IMR-90 (cell line): ENCODE measurements around the gene PKD1L1. TPM values are rescaled to one million over a fixed set of nuclear protein-coding genes. Genes with fewer than 3 reads are reported as not detected.

Experiments
- ATAC-seq: fragments of 200-7000 bp; cut with Tn5 transposase; 2 replicates; pipeline ENCODE4 v1.9.1; 2020; ENCODE audit warnings: low read depth, mild to moderate bottlenecking, moderate library complexity
- BruUV-seq: library from RNA; stranded (reverse); fragments of 400-500 nt; replicated peaks from 2 replicates; lab custom pipeline; 2021; lab: Mats Ljungman, UMichigan
- CTCF ChIA-PET: fragments of 300-600 bp; formaldehyde crosslinking; extraction: SDS; loops from one replicate; lab custom pipeline; 2021; ENCODE audit warnings: antibody characterized with exemption; lab: Yijun Ruan, JAX
- POLR2A ChIA-PET: fragments of 300-600 bp; sonication (Branson Sonifier 250); formaldehyde crosslinking; loops from one replicate; lab custom pipeline; 2022; ENCODE audit warnings: antibody characterized with exemption; ENCODE audit not compliant: unreplicated experiment; lab: Charles Lee
- DNase-seq: peaks from one replicate; pipeline ENCODE4 v3.0.0; 2013
- H2AFZ ChIP-seq: replicated peaks from 2 replicates; pipeline ENCODE3; 2013; ENCODE audit warnings: low read length, mild to moderate bottlenecking; ENCODE audit not compliant: poor library complexity
- H2AK5ac ChIP-seq: 2 replicates; pipeline ENCODE4 v1.6.1; 2013; ENCODE audit warnings: low read depth, low read length, inconsistent platforms
- H2AK9ac ChIP-seq: replicated peaks from 2 replicates; pipeline ENCODE3; 2013; ENCODE audit warnings: mild to moderate bottlenecking, low read depth, low read length, moderate library complexity; ENCODE audit not compliant: poor library complexity
- H2BK120ac ChIP-seq: 2 replicates; pipeline ENCODE4 v1.6.1; 2013; ENCODE audit warnings: low read depth, low read length, inconsistent platforms
- H2BK15ac ChIP-seq: 3 replicates; pipeline ENCODE4 v1.6.1; 2013; ENCODE audit warnings: low read depth, low read length, inconsistent platforms
- H2BK20ac ChIP-seq: 2 replicates; pipeline ENCODE4 v1.6.1; 2013; ENCODE audit warnings: low read depth, mild to moderate bottlenecking, inconsistent platforms, low read length, moderate library complexity
- H2BK5ac ChIP-seq: 2 replicates; pipeline ENCODE4 v1.6.1; 2013; ENCODE audit warnings: mild to moderate bottlenecking, low read depth, low read length, inconsistent platforms; ENCODE audit not compliant: poor library complexity, severe bottlenecking
- H3K14ac ChIP-seq: replicated peaks from 2 replicates; pipeline ENCODE4 v1.6.1; 2013; ENCODE audit warnings: low read depth, low read length, inconsistent platforms
- H3K18ac ChIP-seq: 2 replicates; pipeline ENCODE4 v1.6.1; 2013; ENCODE audit warnings: low read depth, low read length, control low read depth
- H3K23ac ChIP-seq: 2 replicates; pipeline ENCODE4 v1.6.1; 2013; ENCODE audit warnings: low read depth, low read length, inconsistent platforms
- H3K27ac ChIP-seq: 2 replicates; pipeline ENCODE4 v1.5.1; 2013; ENCODE audit warnings: mild to moderate bottlenecking, control low read depth, low read length; ENCODE audit not compliant: insufficient read depth
- H3K27me3 ChIP-seq: 2 replicates; pipeline ENCODE4 v1.6.1; 2013; ENCODE audit warnings: low read length; ENCODE audit not compliant: control insufficient read depth, insufficient read depth
- H3K36me3 ChIP-seq: 2 replicates; pipeline ENCODE4 v1.6.1; 2013; ENCODE audit warnings: low read length, mixed read lengths; ENCODE audit not compliant: control insufficient read depth, insufficient read depth
- H3K4ac ChIP-seq: 2 replicates; pipeline ENCODE4 v1.6.1; 2013; ENCODE audit warnings: low read depth, low read length, inconsistent platforms
- H3K4me1 ChIP-seq: 2 replicates; pipeline ENCODE4 v1.6.1; 2013; ENCODE audit warnings: low read length, mixed read lengths; ENCODE audit not compliant: control insufficient read depth, insufficient read depth
- H3K4me2 ChIP-seq: 2 replicates; pipeline ENCODE4 v1.6.1; 2013; ENCODE audit warnings: low read depth, mild to moderate bottlenecking, control low read depth, low read length, moderate library complexity
- H3K4me3 ChIP-seq: 2 replicates; pipeline ENCODE4 v1.5.1; 2013; ENCODE audit warnings: low read depth, mild to moderate bottlenecking, control low read depth, low read length, moderate library complexity; ENCODE audit not compliant: insufficient read depth
- H3K56ac ChIP-seq: 2 replicates; pipeline ENCODE4 v1.6.1; 2013; ENCODE audit warnings: low read length, inconsistent platforms; ENCODE audit not compliant: insufficient read depth; ENCODE audit errors: extremely low read depth
- H3K79me1 ChIP-seq, 2 experiments: 2 replicates each; pipeline ENCODE4 v1.6.1; 2013; ENCODE audit warnings: low read length in 2 of 2, inconsistent platforms in 1 of 2, low read depth in 1 of 2
- H3K9ac ChIP-seq: 2 replicates; pipeline ENCODE4 v1.6.1; 2013; ENCODE audit warnings: low read depth, low read length, control low read depth
- H3K9me1 ChIP-seq: 2 replicates; pipeline ENCODE4 v1.6.1; 2013; ENCODE audit warnings: low read length, inconsistent platforms; ENCODE audit not compliant: insufficient read depth
- H3K9me3 ChIP-seq: 2 replicates; pipeline ENCODE4 v1.6.1; 2013; ENCODE audit warnings: low read length; ENCODE audit not compliant: control insufficient read depth, insufficient read depth
- H4K20me1 ChIP-seq: 2 replicates; pipeline ENCODE4 v1.6.1; 2013; ENCODE audit warnings: low read length, inconsistent platforms; ENCODE audit not compliant: insufficient read depth
- H4K5ac ChIP-seq: 2 replicates; pipeline ENCODE4 v1.6.1; 2013; ENCODE audit warnings: mild to moderate bottlenecking, low read depth, low read length, control low read depth
- H4K8ac ChIP-seq, 2 experiments: 2 replicates each; pipeline ENCODE4 v1.6.1; 2013; ENCODE audit warnings: low read depth in 2 of 2, low read length in 2 of 2, control low read depth in 1 of 2, inconsistent platforms in 1 of 2
- H4K91ac ChIP-seq: 2 replicates; pipeline ENCODE4 v1.6.1; 2013; ENCODE audit warnings: low read depth, low read length, inconsistent platforms; ENCODE audit not compliant: insufficient read depth
- BHLHE40 ChIP-seq: fragments of 150-350 bp; IDR thresholded peaks from 2 replicates; pipeline ENCODE4 v1.6.1; 2016; ENCODE audit warnings: mild to moderate bottlenecking, low read depth, low read length
- CEBPB ChIP-seq: IDR thresholded peaks from 2 replicates; pipeline ENCODE4 v1.6.1; 2012; ENCODE audit warnings: low read depth, low read length, improper control_type of control experiment
- CHD1 ChIP-seq: IDR thresholded peaks from 2 replicates; pipeline ENCODE4 v1.6.1; 2012; ENCODE audit warnings: low read depth, low read length, improper control_type of control experiment
- FOS ChIP-seq: fragments of 150-350 bp; IDR thresholded peaks from 2 replicates; pipeline ENCODE4 v1.6.1; 2016; ENCODE audit warnings: low read depth, low read length
- MAFK ChIP-seq: IDR thresholded peaks from 2 replicates; pipeline ENCODE4 v1.6.1; 2012; ENCODE audit warnings: low read depth, low read length, improper control_type of control experiment
- MAZ ChIP-seq: IDR thresholded peaks from 2 replicates; pipeline ENCODE4 v1.6.1; 2012; ENCODE audit warnings: low read depth, mild to moderate bottlenecking, low read length, improper control_type of control experiment, moderate library complexity, borderline replicate concordance
- NFE2L2 ChIP-seq: fragments of 150-350 bp; IDR thresholded peaks from 2 replicates; pipeline ENCODE4 v1.6.1; 2016; ENCODE audit warnings: low read depth, mild to moderate bottlenecking, low read length
- POLR2A ChIP-seq: IDR thresholded peaks from 2 replicates; pipeline ENCODE4 v1.6.1; 2012; ENCODE audit warnings: mild to moderate bottlenecking, low read depth, low read length
- RAD21 ChIP-seq: IDR thresholded peaks from 2 replicates; pipeline ENCODE4 v1.6.1; 2012; ENCODE audit warnings: low read length, improper control_type of control experiment
- RFX5 ChIP-seq: IDR thresholded peaks from 2 replicates; pipeline ENCODE4 v1.8.0; 2012; ENCODE audit warnings: low read depth, mild to moderate bottlenecking, low read length, moderate library complexity
- SMC3 ChIP-seq: fragments of 150-350 bp; IDR thresholded peaks from 2 replicates; pipeline ENCODE4 v1.6.1; 2016; ENCODE audit warnings: low read depth, mild to moderate bottlenecking, antibody characterized with exemption, low read length, moderate library complexity
- WGBS, 2 experiments: methylation state at CpG; one replicate each; pipeline versions ENCODE4 v1.1.5 to v1.1.7; 2013; ENCODE audit warnings: missing lambda C conversion rate in 2 of 2; ENCODE audit not compliant: insufficient read length in 1 of 2; ENCODE audit errors: extremely low coverage in 2 of 2; 5-methylcytosine and 5-hydroxymethylcytosine counted together
- dilution Hi-C: fragments of 300-500 bp; cut with HindIII; formaldehyde crosslinking; loops from one replicate; pipeline ENCODE4 v1.14.3; 2018; ENCODE audit warnings: low sequenced_read_pairs; ENCODE audit not compliant: unreplicated experiment
- in situ Hi-C: fragments of 300-500 bp; cut with MboI; formaldehyde crosslinking; loops from 3 replicates; pipeline ENCODE4 v1.14.3; 2019; ENCODE audit warnings: low sequenced_read_pairs, inconsistent platforms, mixed read lengths
- intact Hi-C: fragments of 100-400 bp; cut with micrococcal nuclease; formaldehyde crosslinking; loops from 2 replicates; pipeline ENCODE4 v1.10.0; 2022
- polyA plus RNA-seq, 3 experiments: library from polyadenylated mRNA; depleted of rRNA; stranded (reverse); fragments of >200 nt; gene quantifications; 2 replicates each; pipeline ENCODE4 v1.2.3, GENCODE V29; 2012; ENCODE audit warnings: low replicate concordance in 1 of 3
- total RNA-seq: library from RNA; depleted of rRNA; stranded (reverse); fragments of >200 nt; gene quantifications from 2 replicates; pipeline ENCODE4 v1.2.3, GENCODE V29; 2012
- TF ChIP-seq, protein P1 (sequence below): fragments of 150-350 bp; IDR thresholded peaks from 2 replicates; pipeline ENCODE4 v1.6.1; 2017; ENCODE audit warnings: mild to moderate bottlenecking, antibody characterized with exemption, low read length, low read depth
- TF ChIP-seq, protein P2 (sequence below): fragments of 150-350 bp; IDR thresholded peaks from 2 replicates; pipeline ENCODE4 v1.6.1; 2016; ENCODE audit warnings: low read depth, mild to moderate bottlenecking, low read length, moderate library complexity, borderline replicate concordance
- TF ChIP-seq, protein P3 (sequence below): conservative IDR thresholded peaks from 2 replicates; pipeline ENCODE4 v1.5.1; 2012; ENCODE audit warnings: mild to moderate bottlenecking, low read depth, low read length, improper control_type of control experiment

PKD1L1 gene
- total and polyA plus RNA-seq, 2 of the 4 experiments (the other 2 are of a cell fraction) = under 0.01 to 0.15 TPM

DNA sequence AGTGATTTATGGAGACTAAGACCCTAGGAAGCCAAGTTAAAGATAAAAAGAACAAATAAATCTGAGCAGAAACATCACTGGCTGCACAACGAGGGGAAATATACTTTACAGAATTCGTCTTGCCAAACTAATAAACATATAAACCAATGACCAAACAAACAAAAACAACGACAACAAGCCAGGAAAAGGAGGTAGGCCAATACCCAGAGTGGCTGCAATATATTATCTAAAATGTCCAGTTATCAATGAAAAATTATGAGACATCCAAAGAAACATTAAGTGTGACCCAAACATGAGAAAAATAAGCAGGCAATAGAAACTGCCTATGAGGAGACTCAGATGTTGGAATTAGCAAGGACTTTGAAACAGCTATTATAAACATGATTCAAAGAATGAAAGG is 81.0 kb downstream of the PKD1L1 start:
- Histone ChIP-seq H3K79me1 (no peaks in the 10 kb centered on the region), H3K4me2 (no peak overlapping the region), H3K9me1 (no peaks in the 10 kb centered on the region), H3K18ac (no peak overlapping the region), H4K20me1 (no peaks in the 10 kb centered on the region), H2BK120ac (no peak overlapping the region), H2BK5ac (no peak overlapping the region), H3K23ac (no peak overlapping the region), H3K4me1 (no peaks in the 10 kb centered on the region), H4K5ac (no peak overlapping the region), H3K27me3 (peaks cover 10% of the 10 kb centered on the region), H2AK9ac (no peak overlapping the region), H4K91ac (no peak overlapping the region), H3K4ac (no peak overlapping the region), H3K14ac (no peak overlapping the region), H4K8ac (no peak overlapping the region), H3K56ac (no peak overlapping the region), H2AFZ (no peak overlapping the region), H3K36me3 (no peaks in the 10 kb centered on the region), H3K9ac (no peak overlapping the region), H3K9me3 (no peaks in the 10 kb centered on the region), H2BK20ac (no peak overlapping the region), H3K4me3 (no peak overlapping the region), H2BK15ac (no peak overlapping the region), H2AK5ac (no peak overlapping the region), H3K27ac (no peak overlapping the region)
- POLR2A ChIA-PET = no interaction called here
- no CpG with 5 or more reads among the region's 3 CpGs for WGBS, 2 experiments
- BruUV-seq = no TSS peak
- no peak for TF ChIP-seq MAZ
- TF ChIP-seq, protein P1, sequence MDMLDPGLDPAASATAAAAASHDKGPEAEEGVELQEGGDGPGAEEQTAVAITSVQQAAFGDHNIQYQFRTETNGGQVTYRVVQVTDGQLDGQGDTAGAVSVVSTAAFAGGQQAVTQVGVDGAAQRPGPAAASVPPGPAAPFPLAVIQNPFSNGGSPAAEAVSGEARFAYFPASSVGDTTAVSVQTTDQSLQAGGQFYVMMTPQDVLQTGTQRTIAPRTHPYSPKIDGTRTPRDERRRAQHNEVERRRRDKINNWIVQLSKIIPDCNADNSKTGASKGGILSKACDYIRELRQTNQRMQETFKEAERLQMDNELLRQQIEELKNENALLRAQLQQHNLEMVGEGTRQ = no peak
- TF ChIP-seq, protein P2, sequence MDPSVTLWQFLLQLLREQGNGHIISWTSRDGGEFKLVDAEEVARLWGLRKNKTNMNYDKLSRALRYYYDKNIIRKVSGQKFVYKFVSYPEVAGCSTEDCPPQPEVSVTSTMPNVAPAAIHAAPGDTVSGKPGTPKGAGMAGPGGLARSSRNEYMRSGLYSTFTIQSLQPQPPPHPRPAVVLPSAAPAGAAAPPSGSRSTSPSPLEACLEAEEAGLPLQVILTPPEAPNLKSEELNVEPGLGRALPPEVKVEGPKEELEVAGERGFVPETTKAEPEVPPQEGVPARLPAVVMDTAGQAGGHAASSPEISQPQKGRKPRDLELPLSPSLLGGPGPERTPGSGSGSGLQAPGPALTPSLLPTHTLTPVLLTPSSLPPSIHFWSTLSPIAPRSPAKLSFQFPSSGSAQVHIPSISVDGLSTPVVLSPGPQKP = no peak
- no peak for TF ChIP-seq RFX5
- no peak for TF ChIP-seq MAFK
- no peak for TF ChIP-seq CHD1
- TF ChIP-seq FOS = no peak
- TF ChIP-seq SMC3 = no peak
- TF ChIP-seq RAD21 = no peak
- no peak for TF ChIP-seq BHLHE40
- TF ChIP-seq, protein P3, sequence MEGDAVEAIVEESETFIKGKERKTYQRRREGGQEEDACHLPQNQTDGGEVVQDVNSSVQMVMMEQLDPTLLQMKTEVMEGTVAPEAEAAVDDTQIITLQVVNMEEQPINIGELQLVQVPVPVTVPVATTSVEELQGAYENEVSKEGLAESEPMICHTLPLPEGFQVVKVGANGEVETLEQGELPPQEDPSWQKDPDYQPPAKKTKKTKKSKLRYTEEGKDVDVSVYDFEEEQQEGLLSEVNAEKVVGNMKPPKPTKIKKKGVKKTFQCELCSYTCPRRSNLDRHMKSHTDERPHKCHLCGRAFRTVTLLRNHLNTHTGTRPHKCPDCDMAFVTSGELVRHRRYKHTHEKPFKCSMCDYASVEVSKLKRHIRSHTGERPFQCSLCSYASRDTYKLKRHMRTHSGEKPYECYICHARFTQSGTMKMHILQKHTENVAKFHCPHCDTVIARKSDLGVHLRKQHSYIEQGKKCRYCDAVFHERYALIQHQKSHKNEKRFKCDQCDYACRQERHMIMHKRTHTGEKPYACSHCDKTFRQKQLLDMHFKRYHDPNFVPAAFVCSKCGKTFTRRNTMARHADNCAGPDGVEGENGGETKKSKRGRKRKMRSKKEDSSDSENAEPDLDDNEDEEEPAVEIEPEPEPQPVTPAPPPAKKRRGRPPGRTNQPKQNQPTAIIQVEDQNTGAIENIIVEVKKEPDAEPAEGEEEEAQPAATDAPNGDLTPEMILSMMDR = no peak
- TF ChIP-seq NFE2L2 = no peak
- TF ChIP-seq POLR2A = no peak
- TF ChIP-seq CEBPB = no peak
- no peak for ATAC-seq
- DNase-seq = no peak
- dilution Hi-C loops (no loop called here), in situ Hi-C loops (no loop called here), intact Hi-C loops (no loop called here)
- CTCF ChIA-PET = no interaction called here
